Measurements from ENCODE around the gene PBRM1.

Gene PBRM1

DNA sequence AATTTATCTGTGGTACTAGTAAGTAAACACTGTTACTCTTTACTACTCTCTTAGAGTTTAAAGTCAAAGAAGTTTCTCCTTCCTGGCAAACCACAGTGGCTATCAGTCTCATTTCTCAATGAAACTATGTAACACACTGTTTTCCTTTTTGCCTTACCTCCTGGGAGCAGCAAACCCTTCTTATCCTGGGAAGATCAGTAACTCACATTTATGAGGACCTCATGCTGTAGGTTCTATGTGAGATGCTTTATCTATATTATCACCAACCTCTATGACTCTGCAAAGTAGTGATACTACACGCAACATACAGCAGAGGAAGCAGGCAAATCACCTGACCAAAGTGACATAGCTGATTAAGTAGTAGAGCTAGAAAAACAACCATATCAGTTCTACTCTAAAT, 35.3 kb downstream of the PBRM1 start:
- H3K27ac ChIP-seq (ENCODE audit: low read length), result no peak overlapping the region
- no peak overlapping the region for H3K4me2 ChIP-seq (ENCODE audit: low read depth, low read length)
- no peaks in the 10 kb centered on the region for H3K9me3 ChIP-seq (replicated peaks; ENCODE audit: insufficient read depth, low read length)
- no peaks in the 10 kb centered on the region for H3K9me2 ChIP-seq (replicated peaks; ENCODE audit: insufficient read depth, low read length)
- H2AFZ ChIP-seq (ENCODE audit: low read length), result no peak overlapping the region
- no peaks in the 10 kb centered on the region for H3K79me2 ChIP-seq (ENCODE audit: low read length)
- H3F3A ChIP-seq (ENCODE audit: insufficient read depth, low read length), result no peaks in the 10 kb centered on the region
- no peak overlapping the region for H3K4me3 ChIP-seq (ENCODE audit: low read length)
- no peaks in the 10 kb centered on the region for H3K4me1 ChIP-seq (ENCODE audit: low read length)
- H3K36me3 ChIP-seq (replicated peaks; ENCODE audit: insufficient read depth, low read length), result peaks cover 8% of the 10 kb centered on the region; the same call in 1 of the 2 replicates
- no peak for DNase-seq
- no peaks in the 10 kb centered on the region for H3K27me3 ChIP-seq (replicated peaks; ENCODE audit: insufficient read depth, low read length)
- H4K20me1 ChIP-seq (ENCODE audit: insufficient read depth, low read length), result no peaks in the 10 kb centered on the region
- no peak overlapping the region for H3K9ac ChIP-seq (ENCODE audit: low read length)
- TF ChIP-seq, protein P1, sequence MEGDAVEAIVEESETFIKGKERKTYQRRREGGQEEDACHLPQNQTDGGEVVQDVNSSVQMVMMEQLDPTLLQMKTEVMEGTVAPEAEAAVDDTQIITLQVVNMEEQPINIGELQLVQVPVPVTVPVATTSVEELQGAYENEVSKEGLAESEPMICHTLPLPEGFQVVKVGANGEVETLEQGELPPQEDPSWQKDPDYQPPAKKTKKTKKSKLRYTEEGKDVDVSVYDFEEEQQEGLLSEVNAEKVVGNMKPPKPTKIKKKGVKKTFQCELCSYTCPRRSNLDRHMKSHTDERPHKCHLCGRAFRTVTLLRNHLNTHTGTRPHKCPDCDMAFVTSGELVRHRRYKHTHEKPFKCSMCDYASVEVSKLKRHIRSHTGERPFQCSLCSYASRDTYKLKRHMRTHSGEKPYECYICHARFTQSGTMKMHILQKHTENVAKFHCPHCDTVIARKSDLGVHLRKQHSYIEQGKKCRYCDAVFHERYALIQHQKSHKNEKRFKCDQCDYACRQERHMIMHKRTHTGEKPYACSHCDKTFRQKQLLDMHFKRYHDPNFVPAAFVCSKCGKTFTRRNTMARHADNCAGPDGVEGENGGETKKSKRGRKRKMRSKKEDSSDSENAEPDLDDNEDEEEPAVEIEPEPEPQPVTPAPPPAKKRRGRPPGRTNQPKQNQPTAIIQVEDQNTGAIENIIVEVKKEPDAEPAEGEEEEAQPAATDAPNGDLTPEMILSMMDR (IDR thresholded peaks at IDR 0.05; ENCODE audit: low read length), result no peak
- TF ChIP-seq EZH2phosphoT487 (IDR thresholded peaks at IDR 0.05; ENCODE audit: low read length) (no peak), EZH2 (optimal IDR thresholded peaks at IDR 0.05; ENCODE audit: low read depth, low read length) (no peak)

DNA sequence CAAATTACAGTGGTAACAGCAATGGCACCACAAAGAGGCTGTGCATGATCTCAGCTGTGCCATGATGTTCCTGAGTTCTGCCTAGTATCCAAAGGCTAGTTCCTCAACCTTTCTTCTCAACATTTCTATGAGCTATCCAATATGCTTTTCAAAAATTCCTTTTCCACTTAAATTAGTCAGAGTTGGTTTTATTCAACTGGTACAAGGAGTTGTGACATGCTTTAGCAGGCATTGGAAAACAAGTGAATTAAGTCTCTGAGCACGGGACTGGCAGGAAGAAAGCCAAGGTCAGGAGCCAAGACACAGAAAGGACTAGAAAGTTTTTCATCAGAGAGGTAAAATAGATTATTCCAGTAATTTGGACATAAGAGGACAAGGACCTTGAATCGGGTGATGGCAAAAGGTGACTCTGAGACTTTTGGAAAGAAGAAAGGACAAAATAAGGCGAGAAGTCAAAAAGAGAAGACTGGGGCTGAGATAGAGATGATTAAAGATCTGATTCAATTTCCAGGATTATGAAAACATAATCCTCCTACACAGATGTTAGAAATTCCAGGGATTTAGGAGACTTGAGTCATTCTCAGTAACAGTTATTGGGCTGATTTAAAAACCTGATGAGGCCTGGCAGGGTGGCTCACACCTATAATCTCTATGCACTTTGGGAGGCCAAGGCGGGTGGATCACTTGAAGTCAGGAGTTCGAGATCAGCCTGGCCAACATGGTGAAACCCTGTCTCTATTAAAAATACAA, 36.1 kb downstream of the PBRM1 start:
- no peaks in the 10 kb centered on the region for H3K79me2 ChIP-seq (ENCODE audit: low read length)
- H3K9ac ChIP-seq (ENCODE audit: low read length), result no peak overlapping the region
- no peak overlapping the region for H3K4me2 ChIP-seq (ENCODE audit: low read depth, low read length)
- H3K4me3 ChIP-seq (ENCODE audit: low read length), result no peak overlapping the region
- TF ChIP-seq EZH2 (optimal IDR thresholded peaks at IDR 0.05; ENCODE audit: low read depth, low read length) (no peak), EZH2phosphoT487 (IDR thresholded peaks at IDR 0.05; ENCODE audit: low read length) (no peak)
- TF ChIP-seq, protein P1 (IDR thresholded peaks at IDR 0.05; ENCODE audit: low read length), result no peak
- H3F3A ChIP-seq (ENCODE audit: insufficient read depth, low read length), result no peaks in the 10 kb centered on the region
- no peak overlapping the region for H2AFZ ChIP-seq (ENCODE audit: low read length)
- H3K9me2 ChIP-seq (replicated peaks; ENCODE audit: insufficient read depth, low read length), result no peaks in the 10 kb centered on the region
- H3K27ac ChIP-seq (ENCODE audit: low read length), result no peak overlapping the region
- no peaks in the 10 kb centered on the region for H3K27me3 ChIP-seq (replicated peaks; ENCODE audit: insufficient read depth, low read length)
- peaks cover 8% of the 10 kb centered on the region; the same call in 1 of the 2 replicates for H3K36me3 ChIP-seq (replicated peaks; ENCODE audit: insufficient read depth, low read length)
- DNase-seq, result no peak
- H4K20me1 ChIP-seq (ENCODE audit: insufficient read depth, low read length), result no peaks in the 10 kb centered on the region
- H3K4me1 ChIP-seq (ENCODE audit: low read length), result no peaks in the 10 kb centered on the region
- H3K9me3 ChIP-seq (replicated peaks; ENCODE audit: insufficient read depth, low read length), result no peaks in the 10 kb centered on the region

DNA sequence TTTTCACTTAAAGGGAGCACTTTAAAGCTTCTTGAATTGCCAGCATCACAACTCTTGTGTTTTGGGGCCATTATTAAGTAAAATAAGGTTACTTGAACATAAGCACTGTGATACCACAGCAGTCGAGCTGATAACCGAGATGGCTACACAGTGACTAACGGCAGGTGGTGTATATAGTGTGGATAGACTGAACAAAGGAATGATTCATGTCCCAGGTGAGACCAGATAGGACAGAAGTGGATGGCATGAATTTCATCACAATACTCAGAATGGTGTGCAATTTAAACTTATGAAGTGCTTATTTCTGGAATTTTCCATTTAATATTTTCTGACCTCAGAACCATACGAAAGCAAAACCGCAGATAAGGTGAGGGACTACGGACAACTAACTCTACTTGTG, 40.2 kb downstream of the PBRM1 start:
- H3K27ac ChIP-seq (ENCODE audit: low read length), result no peak overlapping the region
- H3K9me3 ChIP-seq (replicated peaks; ENCODE audit: insufficient read depth, low read length), result no peaks in the 10 kb centered on the region
- no peak overlapping the region for H3K4me3 ChIP-seq (ENCODE audit: low read length)
- H3F3A ChIP-seq (ENCODE audit: insufficient read depth, low read length), result no peaks in the 10 kb centered on the region
- H3K9ac ChIP-seq (ENCODE audit: low read length), result no peak overlapping the region
- no peaks in the 10 kb centered on the region for H3K9me2 ChIP-seq (replicated peaks; ENCODE audit: insufficient read depth, low read length)
- H4K20me1 ChIP-seq (ENCODE audit: insufficient read depth, low read length), result no peaks in the 10 kb centered on the region
- H3K4me1 ChIP-seq (ENCODE audit: low read length), result no peaks in the 10 kb centered on the region
- no peak overlapping the region for H2AFZ ChIP-seq (ENCODE audit: low read length)
- no peaks in the 10 kb centered on the region; the same call in 1 of the 2 replicates for H3K36me3 ChIP-seq (replicated peaks; ENCODE audit: insufficient read depth, low read length)
- TF ChIP-seq, protein P1 (IDR thresholded peaks at IDR 0.05; ENCODE audit: low read length), result no peak
- no peak for TF ChIP-seq EZH2 (optimal IDR thresholded peaks at IDR 0.05; ENCODE audit: low read depth, low read length)
- no peak for TF ChIP-seq EZH2phosphoT487 (IDR thresholded peaks at IDR 0.05; ENCODE audit: low read length)
- no peak overlapping the region for H3K4me2 ChIP-seq (ENCODE audit: low read depth, low read length)
- no peak for DNase-seq
- H3K79me2 ChIP-seq (ENCODE audit: low read length), result no peaks in the 10 kb centered on the region
- no peaks in the 10 kb centered on the region for H3K27me3 ChIP-seq (replicated peaks; ENCODE audit: insufficient read depth, low read length)
